ENCODE results near the gene DENND1A. TPM values are rescaled to one million over a fixed set of nuclear protein-coding genes. Genes with fewer than 3 reads are reported as not detected.
A peak's percentile ranks its signal among the peaks of the same experiment; 100 is the strongest.

Gene DENND1A
- total and polyA plus RNA-seq, 2 experiments from 2014 or later = 13.1 to 28.7 TPM

DNA sequence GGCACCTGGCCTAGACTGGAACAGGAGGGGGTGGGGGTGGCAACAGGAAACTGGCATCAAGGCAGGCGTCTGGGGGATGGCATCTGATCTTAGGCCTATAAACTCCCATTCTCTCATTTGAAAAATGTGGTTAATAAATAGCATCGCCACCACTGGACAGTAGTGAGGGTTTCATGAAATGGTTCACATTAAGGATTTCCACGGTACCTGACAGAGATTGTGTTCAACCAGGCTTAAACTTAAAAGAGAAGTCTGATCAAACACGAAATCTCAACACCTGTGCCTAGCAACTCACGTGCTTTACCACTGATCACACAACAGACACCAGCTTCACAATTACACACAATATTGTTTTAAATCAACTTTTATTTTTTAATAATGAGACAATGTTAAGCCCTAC lies 3.0 kb downstream of the DENND1A start (continued):
- TF ChIP-seq CTCF (conservative IDR thresholded peaks at IDR 0.05; ENCODE audit: low read depth in 2 of 2) (no peak), REST (IDR thresholded peaks at IDR 0.05; ENCODE audit: unreplicated experiment) (no peak), JUNB (IDR thresholded peaks at IDR 0.05; ENCODE audit: unreplicated experiment) (no peak), POLR2AphosphoS5 (IDR thresholded peaks at IDR 0.05; ENCODE audit: low read depth) (no peak), STAT1 (IDR thresholded peaks at IDR 0.05; ENCODE audit: unreplicated experiment) (no peak), EZH2phosphoT487 (IDR thresholded peaks at IDR 0.05; ENCODE audit: unreplicated experiment) (no peak), NANOG (IDR thresholded peaks at IDR 0.05; ENCODE audit: borderline replicate concordance) (no peak)

- DNase-seq (ENCODE audit: low spot score) (no peak), ATAC-seq (no peak)
- H2AFZ ChIP-seq = no peak overlapping the region
- 0 out of 3 replicates have a peak overlapping the region, but pooled peaks have one; percentile 6 for H3K4me3 Mint-ChIP-seq
- H3K36me3 Mint-ChIP-seq (ENCODE audit: low read depth) = peaks cover 12% of the 10 kb centered on the region; the same call in 2 of the 3 replicates
- TF ChIP-seq ZNF462 (CRISPR knock-in tag; IDR thresholded peaks at IDR 0.05) (no peak), EZH2 (IDR thresholded peaks at IDR 0.05; ENCODE audit: low read depth, unreplicated experiment) (no peak)
- TF ChIP-seq, protein P1, sequence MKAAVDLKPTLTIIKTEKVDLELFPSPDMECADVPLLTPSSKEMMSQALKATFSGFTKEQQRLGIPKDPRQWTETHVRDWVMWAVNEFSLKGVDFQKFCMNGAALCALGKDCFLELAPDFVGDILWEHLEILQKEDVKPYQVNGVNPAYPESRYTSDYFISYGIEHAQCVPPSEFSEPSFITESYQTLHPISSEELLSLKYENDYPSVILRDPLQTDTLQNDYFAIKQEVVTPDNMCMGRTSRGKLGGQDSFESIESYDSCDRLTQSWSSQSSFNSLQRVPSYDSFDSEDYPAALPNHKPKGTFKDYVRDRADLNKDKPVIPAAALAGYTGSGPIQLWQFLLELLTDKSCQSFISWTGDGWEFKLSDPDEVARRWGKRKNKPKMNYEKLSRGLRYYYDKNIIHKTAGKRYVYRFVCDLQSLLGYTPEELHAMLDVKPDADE (IDR thresholded peaks at IDR 0.05) = no peak
- H3K4me1 Mint-ChIP-seq = peaks cover 56% of the 10 kb centered on the region
- peaks cover 78% of the 10 kb centered on the region for H3K79me2 ChIP-seq (replicated peaks; ENCODE audit: insufficient read depth)
- no peaks in the 10 kb centered on the region; the same call in 1 of the 2 replicates for H3K27me3 ChIP-seq (ENCODE audit: insufficient read depth)
- peaks cover 15% of the 10 kb centered on the region for H3K27me3 Mint-ChIP-seq (ENCODE audit: insufficient read depth, low read depth, poor library complexity)
- no peak overlapping the region for H3K4me3 ChIP-seq
- no peaks in the 10 kb centered on the region; the same call in 1 of the 2 replicates for H3F3A ChIP-seq (replicated peaks; ENCODE audit: low read depth)
- H3K9me2 ChIP-seq (ENCODE audit: insufficient read depth) = no peaks in the 10 kb centered on the region
- peaks cover 13% of the 10 kb centered on the region for H4K20me1 ChIP-seq (replicated peaks; ENCODE audit: insufficient read depth)
- H3K4me2 ChIP-seq = peak overlapping the region; percentile 35
- H3K36me3 ChIP-seq (ENCODE audit: insufficient read depth) = no peaks in the 10 kb centered on the region
- H3K27ac ChIP-seq (ENCODE audit: low read depth) = peak overlapping the region; percentile 4; the same call in 1 of the 2 replicates
- peaks cover 10% of the 10 kb centered on the region; the same call in 2 of the 3 replicates for H3K9me3 Mint-ChIP-seq
- no peak overlapping the region for H3K27ac Mint-ChIP-seq
- peaks cover 44% of the 10 kb centered on the region for H3K4me1 ChIP-seq (ENCODE audit: insufficient read depth)
Measured at GRCh38 chr9:123925819-123926218, 4.1 kb downstream of the DENND1A start.
